WTC11 (cell line): ENCODE measurements around the gene KCNK5. TPM values are rescaled to one million over a fixed set of nuclear protein-coding genes. Genes with fewer than 3 reads are reported as not detected.

Experiments used
- CBFB ChIP-seq: sonication (generic); formaldehyde crosslinking; IDR thresholded peaks from 2 replicates; pipeline ENCODE4 v1.8.1; 2022; ENCODE audit warnings: mild to moderate bottlenecking, low read depth, missing genetic modification reagents
- CREB1 ChIP-seq: sonication (generic); formaldehyde crosslinking; IDR thresholded peaks from 2 replicates; pipeline ENCODE4 v1.8.0; 2023; ENCODE audit warnings: mild to moderate bottlenecking, missing genetic modification reagents
- CREM ChIP-seq: sonication (generic); formaldehyde crosslinking; IDR thresholded peaks from 2 replicates; pipeline ENCODE4 v1.8.1; 2022; ENCODE audit warnings: mild to moderate bottlenecking, missing genetic modification reagents, moderate library complexity
- E2F1 ChIP-seq: sonication (generic); formaldehyde crosslinking; IDR thresholded peaks from 2 replicates; pipeline ENCODE4 v1.8.0; 2022; ENCODE audit warnings: mild to moderate bottlenecking, missing genetic modification reagents
- EMX1 ChIP-seq: fragments of 250-450 bp; sonication (Bioruptor Pico); IDR thresholded peaks from 2 replicates; pipeline ENCODE4 v1.8.0; 2021; ENCODE audit warnings: mild to moderate bottlenecking
- ETV6 ChIP-seq: sonication (generic); formaldehyde crosslinking; IDR thresholded peaks from 2 replicates; pipeline ENCODE4 v1.8.1; 2022; ENCODE audit warnings: mild to moderate bottlenecking, missing genetic modification reagents
- FOXJ3 ChIP-seq: sonication (generic); formaldehyde crosslinking; IDR thresholded peaks from 2 replicates; pipeline ENCODE4 v1.9.0; 2021; ENCODE audit warnings: missing genetic modification reagents, mild to moderate bottlenecking, borderline replicate concordance
- FOXK1 ChIP-seq: sonication (generic); formaldehyde crosslinking; IDR thresholded peaks from 2 replicates; pipeline ENCODE4 v1.8.0; 2022; ENCODE audit warnings: mild to moderate bottlenecking, moderate library complexity, missing genetic modification reagents
- GABPB1 ChIP-seq: sonication (generic); formaldehyde crosslinking; IDR thresholded peaks from 2 replicates; pipeline ENCODE4 v1.8.1; 2023; ENCODE audit warnings: mild to moderate bottlenecking, missing genetic modification reagents
- GRHL2 ChIP-seq: fragments of 250-450 bp; sonication (Bioruptor Pico); IDR thresholded peaks from 2 replicates; pipeline ENCODE4 v1.8.0; 2022; ENCODE audit warnings: mild to moderate bottlenecking, moderate library complexity; ENCODE audit not compliant: insufficient replicate concordance, severe bottlenecking
- HMGA2 ChIP-seq: fragments of 250-450 bp; sonication (Bioruptor Pico); IDR thresholded peaks from 2 replicates; pipeline ENCODE4 v1.4.0; 2021; ENCODE audit warnings: mild to moderate bottlenecking, moderate library complexity
- IRF1 ChIP-seq: sonication (generic); formaldehyde crosslinking; IDR thresholded peaks from 2 replicates; pipeline ENCODE4 v1.8.0; 2023; ENCODE audit warnings: missing genetic modification reagents
- MXD4 ChIP-seq: fragments of 250-450 bp; sonication (Bioruptor Pico); IDR thresholded peaks from 2 replicates; pipeline ENCODE4 v1.8.0; 2021; ENCODE audit warnings: mild to moderate bottlenecking, moderate library complexity, borderline replicate concordance
- NFATC4 ChIP-seq: fragments of 250-450 bp; sonication (Bioruptor Pico); IDR thresholded peaks from 2 replicates; pipeline ENCODE4 v1.9.0; 2021; ENCODE audit warnings: mild to moderate bottlenecking
- NFE2L1 ChIP-seq: sonication (generic); formaldehyde crosslinking; IDR thresholded peaks from 2 replicates; pipeline ENCODE4 v1.8.1; 2023; ENCODE audit warnings: missing genetic modification reagents
- NR1H2 ChIP-seq: sonication (generic); formaldehyde crosslinking; IDR thresholded peaks from 2 replicates; pipeline ENCODE4 v1.9.0; 2021; ENCODE audit warnings: mild to moderate bottlenecking, moderate library complexity, missing genetic modification reagents
- TEAD4 ChIP-seq: sonication (generic); formaldehyde crosslinking; IDR thresholded peaks from 2 replicates; pipeline ENCODE4 v1.8.0; 2022; ENCODE audit warnings: mild to moderate bottlenecking, missing genetic modification reagents
- USF2 ChIP-seq: sonication (generic); formaldehyde crosslinking; IDR thresholded peaks from 2 replicates; pipeline ENCODE4 v1.8.1; 2023; ENCODE audit warnings: mild to moderate bottlenecking, missing genetic modification reagents, moderate library complexity
- ZNF121 ChIP-seq: sonication (generic); formaldehyde crosslinking; IDR thresholded peaks from 2 replicates; pipeline ENCODE4 v1.8.0; 2023; ENCODE audit warnings: missing genetic modification reagents
- ZNF219 ChIP-seq: sonication (generic); formaldehyde crosslinking; IDR thresholded peaks from 2 replicates; pipeline ENCODE4 v1.8.0; 2023; ENCODE audit warnings: missing genetic modification reagents, mild to moderate bottlenecking, borderline replicate concordance
- ZNF232 ChIP-seq: sonication (generic); formaldehyde crosslinking; IDR thresholded peaks from 2 replicates; pipeline ENCODE4 v1.8.0; 2022; ENCODE audit warnings: mild to moderate bottlenecking, missing genetic modification reagents
- ZNF263 ChIP-seq: sonication (generic); formaldehyde crosslinking; IDR thresholded peaks from 2 replicates; pipeline ENCODE4 v1.8.1; 2022; ENCODE audit warnings: low read depth, mild to moderate bottlenecking, moderate library complexity, missing genetic modification reagents
- ZNF396 ChIP-seq: fragments of 250-450 bp; sonication (Bioruptor Pico); IDR thresholded peaks from 2 replicates; pipeline ENCODE4 v1.8.0; 2021; ENCODE audit warnings: mild to moderate bottlenecking, moderate library complexity, borderline replicate concordance
- total RNA-seq: library from RNA; stranded (reverse); gene quantifications from 3 replicates; pipeline ENCODE4 v1.2.3, GENCODE V29; 2021
- TF ChIP-seq, protein P1 (sequence below): fragments of 250-450 bp; sonication (Bioruptor Pico); IDR thresholded peaks from 2 replicates; pipeline ENCODE4 v2.1.2; 2022; ENCODE audit warnings: mild to moderate bottlenecking, moderate library complexity
- TF ChIP-seq, protein P2 (sequence below): sonication (generic); formaldehyde crosslinking; IDR thresholded peaks from 2 replicates; pipeline ENCODE4 v1.8.0; 2022; ENCODE audit warnings: mild to moderate bottlenecking, missing genetic modification reagents
- TF ChIP-seq, protein P3 (sequence below): fragments of 250-450 bp; sonication (Bioruptor Pico); IDR thresholded peaks from 2 replicates; pipeline ENCODE4 v1.9.0; 2021; ENCODE audit warnings: mild to moderate bottlenecking
- TF ChIP-seq, protein P4 (sequence below): sonication (generic); formaldehyde crosslinking; IDR thresholded peaks from 2 replicates; pipeline ENCODE4 v1.8.1; 2023; ENCODE audit warnings: mild to moderate bottlenecking, missing genetic modification reagents

Gene KCNK5
- total RNA-seq, 1 experiment from 2014 or later, result 41.8 TPM

- TF ChIP-seq, protein P1, sequence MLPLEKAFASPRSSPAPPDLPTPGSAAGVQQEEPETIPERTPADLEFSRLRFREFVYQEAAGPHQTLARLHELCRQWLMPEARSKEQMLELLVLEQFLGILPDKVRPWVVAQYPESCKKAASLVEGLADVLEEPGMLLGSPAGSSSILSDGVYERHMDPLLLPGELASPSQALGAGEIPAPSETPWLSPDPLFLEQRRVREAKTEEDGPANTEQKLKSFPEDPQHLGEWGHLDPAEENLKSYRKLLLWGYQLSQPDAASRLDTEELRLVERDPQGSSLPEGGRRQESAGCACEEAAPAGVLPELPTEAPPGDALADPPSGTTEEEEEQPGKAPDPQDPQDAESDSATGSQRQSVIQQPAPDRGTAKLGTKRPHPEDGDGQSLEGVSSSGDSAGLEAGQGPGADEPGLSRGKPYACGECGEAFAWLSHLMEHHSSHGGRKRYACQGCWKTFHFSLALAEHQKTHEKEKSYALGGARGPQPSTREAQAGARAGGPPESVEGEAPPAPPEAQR (CRISPR knock-in tag), result no peak
- TF ChIP-seq CREM (CRISPR knock-in tag) (no peak), ETV6 (CRISPR knock-in tag) (0 out of 2 replicates have a peak, but pooled peaks have one; percentile 55), ZNF232 (no peak), EMX1 (CRISPR knock-in tag) (no peak), NFATC4 (CRISPR knock-in tag) (no peak), E2F1 (no peak), HMGA2 (CRISPR knock-in tag) (no peak), TEAD4 (CRISPR knock-in tag) (no peak), USF2 (CRISPR knock-in tag) (no peak), CBFB (CRISPR knock-in tag) (no peak), ZNF219 (CRISPR knock-in tag) (no peak), ZNF263 (CRISPR knock-in tag) (no peak), MXD4 (CRISPR knock-in tag) (no peak), CREB1 (0 out of 2 replicates have a peak, but pooled peaks have one; percentile 34), FOXK1 (CRISPR knock-in tag) (no peak), GABPB1 (CRISPR knock-in tag) (no peak; the same call in 1 of the 2 replicates), ZNF396 (CRISPR knock-in tag) (no peak), GRHL2 (CRISPR knock-in tag) (no peak), NFE2L1 (CRISPR knock-in tag) (peak; percentile 70; the same call in 1 of the 2 replicates), IRF1 (CRISPR knock-in tag) (no peak), NR1H2 (no peak), FOXJ3 (CRISPR knock-in tag) (no peak), ZNF121 (CRISPR knock-in tag) (no peak)
- TF ChIP-seq, protein P2, sequence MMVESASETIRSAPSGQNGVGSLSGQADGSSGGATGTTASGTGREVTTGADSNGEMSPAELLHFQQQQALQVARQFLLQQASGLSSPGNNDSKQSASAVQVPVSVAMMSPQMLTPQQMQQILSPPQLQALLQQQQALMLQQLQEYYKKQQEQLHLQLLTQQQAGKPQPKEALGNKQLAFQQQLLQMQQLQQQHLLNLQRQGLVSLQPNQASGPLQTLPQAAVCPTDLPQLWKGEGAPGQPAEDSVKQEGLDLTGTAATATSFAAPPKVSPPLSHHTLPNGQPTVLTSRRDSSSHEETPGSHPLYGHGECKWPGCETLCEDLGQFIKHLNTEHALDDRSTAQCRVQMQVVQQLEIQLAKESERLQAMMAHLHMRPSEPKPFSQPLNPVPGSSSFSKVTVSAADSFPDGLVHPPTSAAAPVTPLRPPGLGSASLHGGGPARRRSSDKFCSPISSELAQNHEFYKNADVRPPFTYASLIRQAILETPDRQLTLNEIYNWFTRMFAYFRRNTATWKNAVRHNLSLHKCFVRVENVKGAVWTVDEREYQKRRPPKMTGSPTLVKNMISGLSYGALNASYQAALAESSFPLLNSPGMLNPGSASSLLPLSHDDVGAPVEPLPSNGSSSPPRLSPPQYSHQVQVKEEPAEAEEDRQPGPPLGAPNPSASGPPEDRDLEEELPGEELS (CRISPR knock-in tag), result no peak
- TF ChIP-seq, protein P3, sequence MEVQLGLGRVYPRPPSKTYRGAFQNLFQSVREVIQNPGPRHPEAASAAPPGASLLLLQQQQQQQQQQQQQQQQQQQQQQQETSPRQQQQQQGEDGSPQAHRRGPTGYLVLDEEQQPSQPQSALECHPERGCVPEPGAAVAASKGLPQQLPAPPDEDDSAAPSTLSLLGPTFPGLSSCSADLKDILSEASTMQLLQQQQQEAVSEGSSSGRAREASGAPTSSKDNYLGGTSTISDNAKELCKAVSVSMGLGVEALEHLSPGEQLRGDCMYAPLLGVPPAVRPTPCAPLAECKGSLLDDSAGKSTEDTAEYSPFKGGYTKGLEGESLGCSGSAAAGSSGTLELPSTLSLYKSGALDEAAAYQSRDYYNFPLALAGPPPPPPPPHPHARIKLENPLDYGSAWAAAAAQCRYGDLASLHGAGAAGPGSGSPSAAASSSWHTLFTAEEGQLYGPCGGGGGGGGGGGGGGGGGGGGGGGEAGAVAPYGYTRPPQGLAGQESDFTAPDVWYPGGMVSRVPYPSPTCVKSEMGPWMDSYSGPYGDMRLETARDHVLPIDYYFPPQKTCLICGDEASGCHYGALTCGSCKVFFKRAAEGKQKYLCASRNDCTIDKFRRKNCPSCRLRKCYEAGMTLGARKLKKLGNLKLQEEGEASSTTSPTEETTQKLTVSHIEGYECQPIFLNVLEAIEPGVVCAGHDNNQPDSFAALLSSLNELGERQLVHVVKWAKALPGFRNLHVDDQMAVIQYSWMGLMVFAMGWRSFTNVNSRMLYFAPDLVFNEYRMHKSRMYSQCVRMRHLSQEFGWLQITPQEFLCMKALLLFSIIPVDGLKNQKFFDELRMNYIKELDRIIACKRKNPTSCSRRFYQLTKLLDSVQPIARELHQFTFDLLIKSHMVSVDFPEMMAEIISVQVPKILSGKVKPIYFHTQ, result no peak
- TF ChIP-seq, protein P4, sequence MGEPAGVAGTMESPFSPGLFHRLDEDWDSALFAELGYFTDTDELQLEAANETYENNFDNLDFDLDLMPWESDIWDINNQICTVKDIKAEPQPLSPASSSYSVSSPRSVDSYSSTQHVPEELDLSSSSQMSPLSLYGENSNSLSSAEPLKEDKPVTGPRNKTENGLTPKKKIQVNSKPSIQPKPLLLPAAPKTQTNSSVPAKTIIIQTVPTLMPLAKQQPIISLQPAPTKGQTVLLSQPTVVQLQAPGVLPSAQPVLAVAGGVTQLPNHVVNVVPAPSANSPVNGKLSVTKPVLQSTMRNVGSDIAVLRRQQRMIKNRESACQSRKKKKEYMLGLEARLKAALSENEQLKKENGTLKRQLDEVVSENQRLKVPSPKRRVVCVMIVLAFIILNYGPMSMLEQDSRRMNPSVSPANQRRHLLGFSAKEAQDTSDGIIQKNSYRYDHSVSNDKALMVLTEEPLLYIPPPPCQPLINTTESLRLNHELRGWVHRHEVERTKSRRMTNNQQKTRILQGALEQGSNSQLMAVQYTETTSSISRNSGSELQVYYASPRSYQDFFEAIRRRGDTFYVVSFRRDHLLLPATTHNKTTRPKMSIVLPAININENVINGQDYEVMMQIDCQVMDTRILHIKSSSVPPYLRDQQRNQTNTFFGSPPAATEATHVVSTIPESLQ (CRISPR knock-in tag), result no peak
These were observed 62.9 kb downstream of the KCNK5 start (continued) for GRCh38 chr6:39166189-39166911.
